ENCODE results near the gene NOD1.

- no peak for TF ChIP-seq OSR1 (CRISPR knock-in tag; IDR thresholded peaks at IDR 0.05)
- TF ChIP-seq GLIS3 (CRISPR knock-in tag; IDR thresholded peaks at IDR 0.05) = no peak
These were observed 73.4 kb downstream of the NOD1 start for GRCh38 chr7:30405179-30405578.
